Ammon's horn (tissue), 1 donor: Measurements from ENCODE around the gene PEX5L.
A peak's percentile ranks its signal among the peaks of the same experiment; 100 is the strongest.
"Not testable (repeated sequence)": the region's sequence is repeated elsewhere in the genome, so short reads cannot be mapped to it uniquely, and the experiment has no call there.

Source experiments
- DNase-seq: peaks from one replicate; pipeline ENCODE4 v3.0.0-alpha.2; 2016; ENCODE audit warnings: low spot score

PEX5L gene

DNA sequence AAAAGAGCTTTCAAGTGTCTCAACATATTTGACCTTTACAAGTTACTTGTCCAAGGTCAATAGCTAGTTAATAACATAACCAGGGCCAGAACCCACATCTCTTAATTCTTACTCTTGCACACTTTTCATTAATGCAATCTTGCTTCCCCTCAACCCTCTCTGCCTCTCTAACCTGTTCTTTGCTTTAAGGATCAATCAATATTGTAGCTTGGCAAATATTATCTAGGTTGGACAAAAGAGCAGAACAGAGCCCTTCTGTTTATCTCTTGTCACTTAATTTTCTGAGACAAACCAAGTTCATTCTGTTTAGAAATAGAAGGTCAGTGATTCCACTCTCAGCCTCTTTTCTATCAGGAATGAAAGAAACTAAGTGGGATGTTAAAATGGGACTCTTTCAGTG lies 203.4 kb downstream of the PEX5L start:
- DNase-seq: no peak

DNA sequence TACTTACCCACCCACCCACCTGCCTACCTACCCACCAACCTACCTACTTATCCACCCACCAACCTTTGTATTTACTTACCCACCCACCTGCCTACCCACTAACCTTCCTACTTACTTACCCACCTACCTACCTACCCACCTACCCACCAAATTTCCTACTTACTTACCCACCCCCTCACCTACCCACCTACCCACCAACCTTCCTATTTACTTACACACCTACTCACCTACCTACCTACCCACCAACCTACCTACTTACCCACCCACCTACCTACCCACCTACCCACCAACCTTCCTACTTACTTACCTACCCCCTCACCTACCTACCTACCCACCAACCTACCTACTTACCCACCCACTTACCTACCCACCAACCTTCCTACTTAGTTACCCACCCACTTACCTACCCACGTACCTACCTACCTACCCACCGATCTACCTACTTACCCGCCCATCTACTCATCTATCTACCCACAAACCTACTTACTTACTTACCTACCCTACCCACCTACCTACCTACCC lies 204.3 kb downstream of the PEX5L start:
- no peak for DNase-seq

- no peak for DNase-seq
Measured at GRCh38 chr3:179829401-179829800, 207.3 kb downstream of the PEX5L start.

DNA sequence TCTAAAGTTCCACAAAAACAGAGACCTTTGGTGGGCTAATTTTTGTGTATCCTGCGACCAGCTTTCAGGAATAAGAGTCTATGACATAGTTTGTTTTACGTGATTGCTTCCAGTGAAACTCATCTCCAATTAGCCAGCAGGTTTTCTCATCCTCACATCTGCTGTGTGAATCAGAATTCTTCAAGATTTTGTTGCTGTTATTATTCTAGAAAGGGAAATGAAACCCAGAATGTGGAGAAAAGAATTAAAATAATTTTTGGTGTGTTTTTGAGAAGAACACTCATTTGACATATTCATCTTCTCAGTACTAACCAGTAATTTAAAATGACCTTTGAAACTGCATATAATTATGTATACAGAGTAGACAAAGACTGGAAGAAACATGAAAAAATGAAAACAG lies 208.0 kb downstream of the PEX5L start:
- DNase-seq: no peak

DNA sequence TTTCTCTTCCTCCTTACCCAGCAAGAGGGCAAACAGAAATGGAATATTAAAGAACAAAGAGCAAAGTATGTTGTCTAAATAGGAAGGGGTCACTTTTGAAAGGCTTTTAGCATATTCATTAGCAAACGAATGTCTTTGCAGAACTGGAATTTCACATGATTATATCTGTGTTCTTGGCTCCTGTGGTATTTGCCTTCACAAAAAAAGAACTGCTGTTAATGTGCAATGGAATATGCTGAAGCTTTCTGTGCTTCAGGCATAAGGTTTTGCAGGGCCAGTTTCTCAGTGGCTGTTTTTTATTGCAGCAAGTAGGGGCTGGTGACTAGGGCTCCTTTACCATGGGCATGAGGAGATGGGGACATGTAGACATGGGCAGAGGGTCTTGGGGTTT lies 210.5 kb downstream of the PEX5L start:
- DNase-seq: no peak

DNA sequence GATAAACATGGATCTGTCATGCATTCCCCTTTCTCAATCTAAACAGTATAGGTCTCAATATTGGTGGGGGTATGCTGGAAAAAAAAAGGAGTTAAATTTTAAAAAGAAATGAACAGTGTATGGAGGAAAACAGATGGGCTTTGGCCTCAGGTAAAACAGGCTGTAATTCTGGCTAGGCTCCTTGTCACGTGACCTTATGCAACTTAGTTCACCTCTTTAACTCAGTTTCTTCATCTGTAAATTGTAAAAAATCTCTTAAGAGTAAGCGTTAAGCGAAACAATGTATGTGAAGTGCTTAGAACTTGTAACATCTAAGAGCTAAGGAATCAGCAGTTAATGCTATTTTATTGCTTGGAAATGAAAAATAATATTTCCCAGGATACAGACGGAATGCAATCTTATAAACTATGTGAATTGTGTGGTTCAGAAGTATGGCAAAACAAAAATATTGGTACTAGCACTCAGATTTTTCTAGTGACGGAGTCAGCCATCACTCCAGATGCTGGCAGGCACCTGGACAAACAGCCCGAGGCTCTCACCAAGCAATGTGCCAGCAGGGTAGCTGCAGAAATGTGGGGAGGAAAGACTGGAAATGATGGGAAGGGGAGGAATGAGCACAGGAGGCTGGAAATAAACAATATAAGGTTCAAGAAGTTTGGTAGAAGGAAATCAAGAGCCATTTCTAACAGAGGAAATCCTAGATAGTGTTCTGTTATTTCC lies 211.1 kb downstream of the PEX5L start:
- DNase-seq: no peak

DNA sequence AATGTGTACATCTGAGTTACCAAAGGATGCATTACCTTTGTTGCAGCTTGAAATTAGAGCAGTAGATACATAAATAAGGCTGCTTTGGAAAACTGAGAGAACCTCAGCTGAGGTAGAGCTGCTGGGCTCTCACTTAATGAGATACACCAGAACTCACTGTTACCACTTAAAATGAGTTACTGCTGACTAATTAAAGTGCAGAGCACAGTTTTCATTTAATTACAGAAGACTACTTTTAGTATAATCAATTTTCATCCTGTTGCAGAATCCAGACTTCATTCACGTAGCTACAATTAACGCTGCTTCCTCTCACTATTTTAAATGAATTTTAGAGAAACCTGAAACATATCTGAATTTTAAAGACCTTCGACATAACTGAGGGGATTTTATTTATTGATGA lies 214.4 kb downstream of the PEX5L start:
- no peak for DNase-seq

GRCh38 chr3:179819379-179819778 lies 217.4 kb downstream of the PEX5L start:
- peak; percentile 11 for DNase-seq

- no peak for DNase-seq
Measured at GRCh38 chr3:179812096-179812382, 224.7 kb downstream of the PEX5L start.

- peak; percentile 73 for DNase-seq
Measured at GRCh38 chr3:179811321-179812095, 225.2 kb downstream of the PEX5L start.

- no peak for DNase-seq
Measured at GRCh38 chr3:179809639-179810038, 227.1 kb downstream of the PEX5L start.

GRCh38 chr3:179807588-179807987 lies 229.1 kb downstream of the PEX5L start:
- no peak for DNase-seq

DNA sequence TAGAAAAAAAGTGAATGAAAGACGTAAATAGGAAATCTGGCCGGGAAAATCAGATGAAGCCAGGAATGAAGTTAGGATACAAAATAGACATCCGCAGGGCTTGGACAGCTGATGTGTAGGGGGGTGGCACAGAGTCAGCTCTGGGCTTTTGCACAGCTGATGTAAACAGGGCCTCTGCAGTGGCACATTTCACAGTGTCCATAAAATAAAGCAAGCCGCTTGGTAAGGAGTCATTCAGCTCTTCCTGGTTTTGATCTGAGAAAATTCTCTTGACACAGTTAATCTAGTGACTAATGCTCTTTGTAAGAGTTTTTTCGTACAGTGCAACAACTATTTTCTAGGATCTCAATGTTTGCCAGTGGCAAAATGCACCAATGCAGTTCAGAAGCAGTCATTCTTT lies 230.6 kb downstream of the PEX5L start:
- no peak for DNase-seq

DNA sequence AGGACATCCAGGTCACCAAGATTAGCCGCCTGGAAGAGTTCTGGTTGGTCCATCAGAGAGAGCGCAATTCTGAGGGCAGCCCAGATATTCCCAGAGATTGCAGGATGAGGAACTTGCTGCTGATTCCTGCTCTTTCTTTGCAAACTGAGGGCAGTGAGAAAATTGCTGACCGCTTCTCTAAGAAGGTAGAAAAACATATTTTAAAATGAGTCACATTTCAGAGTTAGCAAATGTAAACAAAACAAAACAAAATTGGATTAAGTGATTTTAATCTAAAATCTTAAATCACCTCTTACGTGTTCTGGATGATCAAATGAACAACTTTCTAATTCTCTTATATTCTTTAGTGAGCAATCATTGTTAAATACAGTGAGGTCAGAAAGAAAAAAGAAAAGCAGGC lies 234.9 kb downstream of the PEX5L start:
- DNase-seq: no peak

DNA sequence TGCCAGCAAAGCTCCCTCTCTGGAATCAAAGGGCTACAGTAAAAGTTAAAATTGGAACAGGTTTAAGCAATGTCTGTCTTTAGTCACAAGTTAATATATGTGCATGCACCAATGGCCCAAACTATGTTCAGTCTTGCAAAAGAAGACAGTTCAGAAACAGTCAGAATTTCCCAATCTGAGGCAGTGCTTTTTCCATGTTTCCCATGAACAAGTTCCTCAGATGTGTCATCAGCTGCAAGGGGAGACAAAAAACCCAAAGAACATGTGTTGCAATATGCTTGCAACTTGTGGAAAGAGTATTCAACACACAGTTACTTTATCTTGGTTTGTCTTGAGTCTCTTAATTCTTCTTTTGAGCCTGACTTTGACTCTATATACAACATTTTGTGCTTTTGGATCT lies 235.5 kb downstream of the PEX5L start:
- no peak for DNase-seq

DNA sequence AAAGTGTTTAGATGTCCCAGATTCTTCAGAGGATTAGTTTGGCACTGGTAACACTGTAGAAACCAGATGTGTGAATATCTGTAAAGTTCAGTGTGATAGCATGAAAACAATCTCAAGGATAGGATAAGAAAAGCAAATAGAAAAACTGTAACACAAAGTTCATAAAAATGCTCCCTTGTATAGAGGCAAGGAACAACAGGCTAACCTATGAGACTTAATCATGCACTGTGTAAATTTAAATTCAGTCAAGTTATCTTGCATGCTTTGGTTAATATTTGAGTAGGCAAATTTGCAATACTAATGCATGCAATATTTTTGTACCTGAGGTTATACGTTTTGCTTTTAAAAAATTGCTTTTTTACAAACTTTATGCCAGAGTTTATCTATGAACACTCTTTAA lies 239.5 kb downstream of the PEX5L start:
- DNase-seq: no peak

- DNase-seq: no peak
Measured at GRCh38 chr3:179796421-179796820, 240.3 kb downstream of the PEX5L start.

DNA sequence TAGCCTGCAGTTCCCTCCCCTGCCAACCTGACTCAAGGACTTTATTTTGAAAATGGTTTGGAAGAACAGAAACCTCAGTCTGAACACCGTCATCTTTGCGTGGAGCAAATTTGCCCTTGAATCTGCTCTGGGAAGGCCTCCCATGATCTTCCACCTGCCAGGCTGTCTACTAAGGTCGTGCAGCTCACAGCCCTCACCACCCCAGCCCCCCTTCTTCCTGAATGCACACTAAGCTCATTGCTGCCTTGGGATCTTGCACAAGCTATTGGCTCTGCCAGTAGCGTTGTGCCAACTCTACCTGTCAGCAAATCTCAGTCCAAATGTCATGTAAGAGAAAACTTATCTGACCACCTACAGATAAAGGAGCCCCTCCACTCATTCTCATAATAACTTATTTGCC lies 242.4 kb downstream of the PEX5L start:
- no peak for DNase-seq

GRCh38 chr3:179791793-179792192 lies 244.9 kb downstream of the PEX5L start:
- no peak for DNase-seq

GRCh38 chr3:179788996-179789395 lies 247.7 kb downstream of the PEX5L start:
- no peak for DNase-seq

- DNase-seq: not testable (repeated sequence)
Measured at GRCh38 chr3:179782841-179783240, 253.9 kb downstream of the PEX5L start.

DNA sequence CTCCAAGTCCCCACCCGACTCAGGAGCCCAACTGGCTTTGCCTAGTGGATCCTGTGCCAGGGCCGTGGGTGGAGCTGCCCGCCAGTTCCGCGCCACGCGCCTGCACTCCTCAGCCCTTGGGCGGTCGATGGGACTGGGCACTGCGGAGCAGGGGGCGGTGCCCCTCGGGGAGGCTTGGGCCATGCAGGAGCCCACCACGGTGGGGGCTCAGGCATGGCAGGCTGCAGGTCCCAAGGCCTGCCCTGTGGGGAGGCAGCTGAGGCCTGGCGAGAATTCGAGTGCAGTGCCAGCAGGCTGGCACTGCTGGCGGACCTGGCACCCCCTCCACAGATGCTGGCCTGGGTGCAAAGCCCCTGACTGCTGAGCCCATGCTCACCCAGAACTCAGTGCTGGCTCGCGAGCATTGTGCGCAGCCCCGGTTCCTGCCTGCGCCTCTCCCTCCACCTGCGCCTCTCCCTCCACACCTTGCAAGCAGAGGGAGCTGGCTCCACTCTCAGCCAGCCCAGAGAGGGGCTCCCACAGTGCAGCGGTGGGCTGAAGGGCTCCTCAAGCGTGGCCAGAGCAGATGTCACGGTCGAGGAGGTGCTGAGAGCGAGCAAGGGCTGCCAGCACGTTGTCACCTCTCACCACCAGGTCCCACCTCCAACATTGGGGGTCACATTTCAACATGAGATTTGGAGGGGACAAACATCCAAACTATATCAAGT lies 261.2 kb downstream of the PEX5L start:
- no peak for DNase-seq

- DNase-seq: no peak
Measured at GRCh38 chr3:179772297-179772696, 264.4 kb downstream of the PEX5L start.
